C4-2B (cell line): ENCODE results near the gene IGDCC3.

Experiments used
- ZFX ChIP-seq: fragments of 450-650 bp; IDR thresholded peaks from 2 replicates; pipeline ENCODE4 v1.6.1; 2017
- TF ChIP-seq, protein P1 (sequence below): fragments of 450-650 bp; conservative IDR thresholded peaks from 2 replicates; pipeline ENCODE4 v1.5.1; 2017; ENCODE audit warnings: mild to moderate bottlenecking

DNA sequence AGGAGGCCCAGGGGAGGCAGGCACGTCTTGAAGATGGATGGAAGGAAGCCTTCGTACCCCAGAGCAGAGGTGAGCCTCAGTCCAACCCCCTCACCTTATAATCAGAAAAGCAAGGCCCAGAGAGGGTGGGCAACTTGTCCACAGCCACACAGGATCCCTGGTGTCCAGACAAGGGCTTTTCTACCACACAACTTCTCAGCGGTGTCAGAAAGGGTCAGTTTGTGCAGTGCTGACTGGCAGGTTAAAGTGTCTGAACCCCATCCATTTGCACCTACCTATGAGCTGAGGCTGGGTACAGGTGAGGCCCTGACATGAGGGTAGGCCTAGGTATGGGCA lies 8.6 kb downstream of the IGDCC3 start:
- TF ChIP-seq, protein P1, sequence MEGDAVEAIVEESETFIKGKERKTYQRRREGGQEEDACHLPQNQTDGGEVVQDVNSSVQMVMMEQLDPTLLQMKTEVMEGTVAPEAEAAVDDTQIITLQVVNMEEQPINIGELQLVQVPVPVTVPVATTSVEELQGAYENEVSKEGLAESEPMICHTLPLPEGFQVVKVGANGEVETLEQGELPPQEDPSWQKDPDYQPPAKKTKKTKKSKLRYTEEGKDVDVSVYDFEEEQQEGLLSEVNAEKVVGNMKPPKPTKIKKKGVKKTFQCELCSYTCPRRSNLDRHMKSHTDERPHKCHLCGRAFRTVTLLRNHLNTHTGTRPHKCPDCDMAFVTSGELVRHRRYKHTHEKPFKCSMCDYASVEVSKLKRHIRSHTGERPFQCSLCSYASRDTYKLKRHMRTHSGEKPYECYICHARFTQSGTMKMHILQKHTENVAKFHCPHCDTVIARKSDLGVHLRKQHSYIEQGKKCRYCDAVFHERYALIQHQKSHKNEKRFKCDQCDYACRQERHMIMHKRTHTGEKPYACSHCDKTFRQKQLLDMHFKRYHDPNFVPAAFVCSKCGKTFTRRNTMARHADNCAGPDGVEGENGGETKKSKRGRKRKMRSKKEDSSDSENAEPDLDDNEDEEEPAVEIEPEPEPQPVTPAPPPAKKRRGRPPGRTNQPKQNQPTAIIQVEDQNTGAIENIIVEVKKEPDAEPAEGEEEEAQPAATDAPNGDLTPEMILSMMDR: no peak
- no peak for TF ChIP-seq ZFX
